T-helper 22 cell (primary cell): ENCODE data around the gene AMIGO2.

Experiments
- DNase-seq: peaks from one replicate; pipeline ENCODE4 v3.0.0-alpha.2; 2020; ENCODE audit warnings: low read depth

AMIGO2 gene

GRCh38 chr12:47033081-47033480 lies 46.7 kb downstream of the AMIGO2 start:
- no peak for DNase-seq

GRCh38 chr12:47032644-47033043 lies 47.1 kb downstream of the AMIGO2 start:
- no peak for DNase-seq

GRCh38 chr12:47029903-47030302 lies 49.9 kb downstream of the AMIGO2 start:
- no peak for DNase-seq

- no peak for DNase-seq
These were observed 50.6 kb downstream of the AMIGO2 start for GRCh38 chr12:47028981-47029708.

- no peak for DNase-seq
These were observed 51.6 kb downstream of the AMIGO2 start for GRCh38 chr12:47028186-47028585.
